GM19397 (cell line): Measurements from ENCODE around the gene SLC24A4.

Experiments
- ATAC-seq: cut with Tn5 transposase; IDR thresholded peaks from one replicate; pipeline ENCODE4 v1.9.1; 2021; ENCODE audit warnings: mild to moderate bottlenecking, moderate library complexity; ENCODE audit not compliant: unreplicated experiment

The SLC24A4 gene

GRCh38 chr14:92471919-92472318 is 149.0 kb downstream of the SLC24A4 start:
- no peak for ATAC-seq

GRCh38 chr14:92472860-92473259 is 149.9 kb downstream of the SLC24A4 start:
- ATAC-seq = no peak

GRCh38 chr14:92473261-92473968 is 150.4 kb downstream of the SLC24A4 start:
- no peak for ATAC-seq

GRCh38 chr14:92473969-92474535 is 151.1 kb downstream of the SLC24A4 start:
- no peak for ATAC-seq

DNA sequence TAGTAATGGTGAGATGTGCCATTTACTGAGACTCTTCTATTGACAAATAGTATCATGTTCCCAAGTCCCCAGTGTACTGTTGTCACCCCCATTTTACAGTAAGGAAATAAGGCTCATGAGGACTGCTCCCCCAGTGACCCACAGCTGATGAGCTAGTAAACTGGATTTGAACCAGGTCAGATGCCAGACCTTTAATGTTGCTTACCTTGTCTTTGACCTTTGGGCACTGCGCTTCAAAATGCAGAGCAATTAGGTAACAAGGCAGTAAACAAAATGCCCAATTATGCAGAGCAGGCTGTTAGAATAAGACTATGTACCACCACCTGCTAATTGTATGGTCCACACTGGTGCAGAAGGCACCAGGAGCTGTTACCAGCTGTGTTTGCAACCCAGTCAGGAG is 152.1 kb downstream of the SLC24A4 start:
- no peak for ATAC-seq

- no peak for ATAC-seq
These were observed 152.7 kb downstream of the SLC24A4 start for GRCh38 chr14:92475451-92476187.

DNA sequence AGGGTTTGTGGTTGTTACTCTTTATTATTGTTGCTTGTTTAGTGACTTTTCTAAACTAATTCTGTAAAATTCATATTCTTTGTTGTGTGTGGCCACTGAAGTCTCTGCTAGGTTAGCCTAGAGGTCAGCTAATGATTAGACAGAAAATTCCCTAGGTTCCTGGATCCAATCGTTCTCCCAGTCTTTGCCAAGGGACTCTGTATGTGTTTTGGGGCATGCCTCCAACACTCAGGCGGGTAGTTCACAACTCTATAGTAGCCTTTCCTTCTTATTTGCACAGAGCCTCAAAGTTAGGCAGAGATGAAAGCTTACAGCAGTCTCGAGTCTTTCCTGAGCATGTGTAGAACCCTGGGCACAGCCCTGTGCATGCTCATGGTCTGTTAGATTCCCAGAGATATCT is 157.9 kb downstream of the SLC24A4 start:
- no peak for ATAC-seq

- no peak for ATAC-seq
These were observed 158.4 kb downstream of the SLC24A4 start for GRCh38 chr14:92481386-92481785.

DNA sequence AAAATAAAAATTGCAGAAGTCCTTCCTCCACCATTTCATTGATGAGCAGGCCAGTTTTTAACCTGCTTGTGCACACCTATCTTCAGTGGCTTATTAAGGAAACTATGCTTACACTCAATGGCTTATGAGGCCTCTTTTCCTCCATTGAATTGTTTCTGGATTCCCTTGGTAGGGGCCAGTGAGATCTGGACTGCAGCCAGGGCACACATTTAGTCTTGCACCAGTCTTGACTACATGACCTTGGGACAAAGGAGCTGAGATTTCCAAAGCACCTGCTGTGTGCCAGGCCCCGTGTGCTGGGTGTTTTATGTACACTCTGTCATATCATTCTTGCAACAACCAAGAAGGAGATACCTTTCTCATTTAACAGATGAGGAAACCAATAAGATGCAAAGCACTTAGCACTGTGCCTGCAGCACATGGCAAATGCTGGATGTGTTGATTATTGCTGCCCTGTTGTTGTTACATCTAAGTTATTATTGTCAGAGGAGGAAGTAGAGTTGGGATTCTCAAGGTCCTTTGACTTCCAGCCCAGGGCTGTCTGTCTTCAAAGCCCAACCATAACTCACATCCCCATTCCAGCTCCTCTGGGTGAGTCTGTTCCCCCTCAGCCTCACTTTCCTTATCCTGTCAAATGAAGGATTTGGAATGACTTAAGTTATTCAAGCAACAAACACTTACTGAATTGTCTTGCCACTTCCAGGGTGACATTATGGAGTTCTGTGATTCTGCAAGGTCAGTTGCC is 159.0 kb downstream of the SLC24A4 start:
- ATAC-seq = no peak

DNA sequence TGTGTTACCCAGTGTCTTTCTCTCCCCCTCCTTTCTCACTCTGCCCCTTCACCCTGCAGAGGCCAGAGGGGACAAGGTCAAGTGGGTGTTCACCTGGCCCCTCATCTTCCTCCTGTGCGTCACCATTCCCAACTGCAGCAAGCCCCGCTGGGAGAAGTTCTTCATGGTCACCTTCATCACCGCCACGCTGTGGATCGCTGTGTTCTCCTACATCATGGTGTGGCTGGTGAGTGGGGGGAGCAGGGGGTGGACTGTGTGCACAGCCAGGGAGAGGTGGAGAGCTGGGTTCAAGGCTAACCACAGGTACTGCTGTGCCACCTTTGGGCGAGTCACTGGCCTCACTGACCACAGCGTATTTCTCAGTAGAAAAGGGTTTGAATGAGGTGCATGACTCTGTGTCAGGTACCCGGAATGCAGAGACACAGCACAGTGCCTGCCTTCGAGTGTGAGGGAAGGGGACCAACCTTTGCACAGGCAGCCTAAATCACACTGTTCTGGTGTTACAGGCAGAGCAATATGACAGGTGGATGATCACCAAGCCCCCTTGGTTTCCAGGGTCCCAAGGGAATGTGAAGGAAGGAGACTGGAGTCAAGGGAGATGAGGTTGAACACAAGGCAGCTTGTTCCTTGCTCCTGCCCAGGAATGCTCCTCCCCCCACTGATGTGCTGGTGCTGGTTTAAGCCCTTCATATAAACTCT is 159.8 kb downstream of the SLC24A4 start:
- ATAC-seq = no peak

- ATAC-seq = no peak
These were observed 161.3 kb downstream of the SLC24A4 start for GRCh38 chr14:92484132-92484823.

DNA sequence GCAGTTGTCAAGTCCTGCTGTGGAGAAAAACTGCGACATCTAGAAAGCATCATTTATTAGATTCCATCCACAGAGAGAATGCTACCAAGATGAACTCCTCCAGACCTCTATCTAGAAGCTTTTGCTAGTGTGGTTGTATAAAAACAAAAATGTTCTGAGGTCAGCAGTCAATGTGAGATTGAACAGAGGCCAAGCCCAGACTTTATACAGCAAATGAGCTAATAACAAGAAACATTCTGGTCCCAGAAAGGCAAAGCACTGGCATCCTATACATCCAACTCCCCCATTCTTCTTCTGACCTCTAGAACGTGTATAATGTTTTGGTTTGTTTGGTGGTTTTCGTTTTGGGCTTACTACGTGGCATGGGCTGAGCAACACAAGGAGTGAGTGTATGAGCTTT is 163.9 kb downstream of the SLC24A4 start:
- ATAC-seq = no peak

DNA sequence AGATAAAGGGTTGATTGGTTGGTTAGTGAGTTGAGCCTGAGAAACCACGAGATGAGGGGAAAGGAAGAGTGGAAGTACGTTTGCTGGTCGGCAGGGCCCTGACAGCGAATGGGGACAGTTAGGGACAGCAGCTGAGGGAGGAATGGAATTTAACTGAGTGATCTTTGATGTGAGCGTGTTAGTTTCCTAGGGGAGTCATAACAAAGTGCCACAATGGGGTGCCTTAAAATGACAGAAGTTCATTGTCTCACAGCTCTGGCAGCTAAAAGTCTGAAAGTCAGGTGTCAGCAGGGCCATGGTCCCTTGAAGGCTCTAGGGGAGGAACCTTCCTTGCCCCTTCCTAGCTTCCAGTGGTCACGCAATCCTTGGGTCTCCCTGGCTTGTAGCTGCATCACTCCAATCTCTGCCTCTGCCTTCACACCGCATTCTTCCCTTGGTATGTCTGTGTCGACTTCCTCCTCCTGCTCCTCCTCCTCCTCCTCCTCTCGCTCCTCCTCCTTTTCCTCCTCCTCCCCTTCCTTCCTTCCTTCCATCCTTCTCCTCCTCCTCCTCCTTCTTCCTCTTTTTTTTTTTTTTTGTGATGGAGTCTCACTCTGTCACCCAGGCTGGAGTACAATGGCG is 164.7 kb downstream of the SLC24A4 start:
- no peak for ATAC-seq

DNA sequence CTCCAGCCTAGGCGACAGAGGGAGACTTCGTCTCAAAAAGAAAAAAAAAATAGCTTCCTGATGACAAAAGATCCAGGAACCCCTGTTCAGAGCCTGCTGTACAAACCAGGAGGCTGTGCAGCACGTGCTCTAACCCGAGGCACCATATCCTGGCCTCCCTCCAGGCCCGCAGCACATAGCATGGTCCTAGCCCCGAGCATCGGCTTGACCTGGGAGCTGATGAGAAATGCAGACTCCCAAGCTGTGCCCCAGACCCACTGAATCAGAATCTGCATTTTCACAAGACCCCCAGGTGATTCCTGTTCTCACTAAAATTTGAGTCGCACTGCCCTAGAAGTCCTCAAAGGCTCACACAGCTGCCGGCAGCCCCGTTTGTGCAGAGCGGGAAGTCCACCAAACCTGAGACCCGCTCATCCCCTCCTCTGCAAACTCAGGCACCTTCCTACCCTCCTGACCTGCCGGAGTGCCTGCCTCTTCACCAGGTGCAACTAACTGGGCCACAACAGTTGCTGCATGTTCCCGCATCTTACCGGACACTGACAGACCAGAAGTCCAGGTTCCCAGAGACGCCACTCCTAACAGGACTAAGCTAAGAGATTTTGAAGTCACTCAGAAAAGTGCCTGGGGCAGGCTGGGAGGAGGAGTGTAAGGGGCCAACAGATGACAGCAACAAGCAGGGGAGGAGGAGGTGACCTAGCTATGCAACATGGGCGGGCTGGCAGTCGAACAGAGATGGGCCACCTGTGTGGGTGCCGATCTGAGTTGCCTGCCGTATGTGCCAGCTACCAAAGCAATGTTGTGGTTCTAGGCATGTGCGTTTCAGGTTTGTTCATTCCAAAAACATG is 166.7 kb downstream of the SLC24A4 start:
- ATAC-seq = no peak

DNA sequence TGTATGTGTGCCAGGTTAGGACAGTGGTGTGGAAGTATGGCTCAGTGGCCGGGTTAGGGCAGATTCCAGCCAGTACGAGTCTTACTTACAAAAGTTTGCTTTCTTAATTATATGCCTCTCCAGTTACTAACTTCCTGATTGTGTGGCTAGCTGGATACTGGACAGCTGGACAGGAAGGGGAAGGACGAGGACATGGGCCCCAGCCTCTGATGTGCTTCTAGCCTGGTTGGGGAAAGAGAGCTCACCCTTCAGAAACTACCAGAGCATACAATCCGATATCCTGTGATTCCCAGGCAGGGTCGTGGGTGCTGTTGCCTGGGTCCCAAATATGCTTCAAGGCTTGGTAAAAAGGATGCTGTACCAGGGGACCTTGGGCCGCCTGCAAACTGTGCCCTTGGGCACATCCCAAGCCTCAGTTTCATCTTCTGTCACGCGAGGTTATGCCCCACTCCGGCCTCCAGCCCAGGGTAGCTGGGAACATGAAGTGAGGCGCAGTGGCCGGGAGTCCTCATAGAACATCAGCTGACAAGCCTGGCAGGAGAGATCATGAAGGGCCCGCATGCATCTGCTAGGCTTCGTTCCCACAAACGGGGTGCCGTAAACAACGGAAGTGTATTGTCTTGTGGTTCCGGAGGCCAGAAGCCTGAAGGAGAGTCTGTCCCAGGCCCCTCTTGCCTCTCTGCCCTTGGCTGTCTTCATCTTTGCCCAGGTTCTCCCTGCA is 167.4 kb downstream of the SLC24A4 start:
- ATAC-seq = no peak

- ATAC-seq = no peak
These were observed 168.8 kb downstream of the SLC24A4 start for GRCh38 chr14:92491782-92492181.

DNA sequence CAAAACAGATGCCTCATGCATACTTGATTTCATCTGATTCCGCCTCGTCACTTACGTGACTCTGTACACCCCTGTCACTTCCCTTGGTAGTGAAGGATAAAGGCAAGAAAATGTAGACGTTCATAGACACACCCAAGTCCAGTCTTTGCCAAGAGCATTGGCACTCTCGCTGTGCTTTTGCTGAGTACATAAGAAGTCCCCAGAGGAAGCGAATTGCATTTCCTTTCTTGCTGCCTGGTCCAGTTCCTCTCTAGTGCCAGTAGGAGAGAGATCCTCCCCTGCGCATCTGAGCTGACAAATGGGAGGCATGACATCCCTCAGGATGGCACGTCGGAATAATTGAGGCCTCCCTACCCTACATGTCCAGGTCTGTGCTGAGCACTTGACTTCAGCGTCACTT is 169.3 kb downstream of the SLC24A4 start:
- no peak for ATAC-seq

DNA sequence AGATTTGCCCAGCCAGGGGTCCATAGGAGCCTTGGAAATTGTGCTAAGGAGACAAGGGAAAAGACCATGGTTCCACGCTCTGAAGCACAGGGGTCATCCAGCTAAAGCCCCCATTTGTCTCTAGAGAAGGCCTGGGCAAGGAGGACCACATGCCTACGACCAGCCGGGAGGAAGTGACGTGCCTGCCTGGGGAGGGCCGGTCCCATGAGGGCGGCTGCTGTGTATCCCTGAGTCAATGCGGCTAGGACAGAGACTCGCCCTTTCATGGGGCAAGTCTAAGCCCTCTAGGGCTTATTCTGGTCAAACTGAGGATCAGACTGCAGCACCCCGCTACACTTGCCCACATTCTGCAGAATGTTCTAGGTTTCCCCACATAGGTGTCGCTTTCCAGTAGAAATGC is 170.1 kb downstream of the SLC24A4 start:
- ATAC-seq = no peak
